IgD-negative memory B cell (primary cell): Measurements from ENCODE around the gene OR8D1. TPM values are rescaled to one million over a fixed set of nuclear protein-coding genes. Genes with fewer than 3 reads are reported as not detected.
"Not testable (repeated sequence)": the region's sequence is repeated elsewhere in the genome, so short reads cannot be mapped to it uniquely, and the experiment has no call there.

ENCODE experiments used
- H3K27ac Mint-ChIP-seq, 3 donors: one replicate each; pipeline ENCODE4 v1.8.0; 2020 to 2022; ENCODE audit warnings: mild to moderate bottlenecking in 3 of 3, mixed read lengths in 3 of 3, moderate library complexity in 1 of 3
- H3K27me3 Mint-ChIP-seq: one replicate; pipeline ENCODE4 v1.8.0; 2021; ENCODE audit warnings: mixed read lengths
- H3K36me3 Mint-ChIP-seq: one replicate; pipeline ENCODE4 v1.8.0; 2020; ENCODE audit warnings: mild to moderate bottlenecking, mixed read lengths
- H3K4me1 Mint-ChIP-seq, 3 donors: one replicate each; pipeline ENCODE4 v1.8.0; 2020 to 2022; ENCODE audit warnings: mixed read lengths in 3 of 3, mild to moderate bottlenecking in 1 of 3
- H3K4me3 Mint-ChIP-seq, 4 donors: one replicate each; pipeline ENCODE4 v1.8.0; 2020 to 2022; ENCODE audit warnings: mild to moderate bottlenecking in 4 of 4, mixed read lengths in 4 of 4, moderate library complexity in 3 of 4
- H3K9me3 Mint-ChIP-seq, 3 donors: one replicate each; pipeline ENCODE4 v1.8.0; 2020 to 2021; ENCODE audit warnings: mixed read lengths in 3 of 3, mild to moderate bottlenecking in 1 of 3
- polyA plus RNA-seq: library from polyadenylated mRNA; unstranded; fragments of 300-500 nt; fragmentation: Illumina TruSeq; gene quantifications from one replicate; pipeline ENCODE4 v1.2.3, GENCODE V29; 2021

The OR8D1 gene
- polyA plus RNA-seq, 1 donor from 2014 or later = not detected

DNA sequence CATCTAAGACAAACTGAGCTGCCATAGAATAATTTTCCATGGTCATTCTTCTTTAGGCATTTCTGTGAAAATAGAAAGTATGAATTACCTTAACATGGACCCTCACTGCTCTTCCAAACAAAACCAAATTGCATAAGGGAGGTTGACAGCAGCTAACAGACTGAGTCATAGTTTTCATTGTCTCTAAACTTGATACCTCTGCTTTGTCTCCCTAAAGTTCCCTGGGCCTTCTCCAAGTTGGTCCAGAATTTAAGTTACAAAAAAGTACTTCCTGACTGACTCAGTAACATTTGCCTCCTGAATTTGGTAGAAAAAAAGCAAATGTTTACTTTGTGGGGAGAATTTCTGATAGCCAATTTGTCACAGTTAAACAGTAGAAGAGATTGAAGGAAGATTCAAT, 3.0 kb downstream of the OR8D1 start:
- Mint-ChIP-seq H3K27ac (no peak overlapping the region), H3K4me3 (no peak overlapping the region), H3K9me3 (peaks cover 0 to 4% (median 0%) of the 10 kb centered on the region in 3 donors), H3K4me1 (no peaks in the 10 kb centered on the region), H3K27me3 (peaks cover 4% of the 10 kb centered on the region), H3K36me3 (no peaks in the 10 kb centered on the region)

GRCh38 chr11:124307093-124307492, 6.7 kb downstream of the OR8D1 start:
- H3K27ac Mint-ChIP-seq = no peak overlapping the region
- no peak overlapping the region for H3K4me3 Mint-ChIP-seq
- H3K4me1 Mint-ChIP-seq = no peaks in the 10 kb centered on the region
- H3K36me3 Mint-ChIP-seq = no peaks in the 10 kb centered on the region
- H3K9me3 Mint-ChIP-seq = peaks cover 0 to 4% (median 0%) of the 10 kb centered on the region in 3 donors
- H3K27me3 Mint-ChIP-seq = peaks cover 4% of the 10 kb centered on the region

GRCh38 chr11:124302347-124303125, 11.2 kb downstream of the OR8D1 start:
- Mint-ChIP-seq H3K9me3 (peaks cover 0 to 5% (median 0%) of the 10 kb centered on the region in 3 donors), H3K4me3 (no peak overlapping the region), H3K27me3 (peaks cover 4% of the 10 kb centered on the region), H3K36me3 (no peaks in the 10 kb centered on the region), H3K27ac (no peak overlapping the region), H3K4me1 (no peaks in the 10 kb centered on the region)

DNA sequence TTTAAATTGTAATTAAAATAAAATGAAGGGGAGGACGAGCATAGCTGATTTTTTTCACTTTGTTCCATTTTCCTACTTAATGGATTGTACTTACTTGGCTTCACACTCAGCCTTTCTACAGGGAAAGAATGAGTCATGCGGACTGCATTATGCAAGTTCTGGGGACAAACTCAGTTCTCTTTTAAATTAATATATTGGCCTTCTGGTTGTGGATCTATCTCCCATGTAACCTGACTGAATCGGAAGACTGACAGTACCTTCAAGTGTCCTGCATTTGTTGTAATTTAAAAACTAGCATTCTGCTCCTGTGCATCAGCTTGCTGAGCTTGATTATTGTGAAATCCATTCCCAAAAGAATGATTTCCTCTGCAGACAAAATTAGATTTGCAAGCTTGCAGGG, 12.2 kb downstream of the OR8D1 start:
- Mint-ChIP-seq H3K36me3 (no peaks in the 10 kb centered on the region), H3K27me3 (no peaks in the 10 kb centered on the region), H3K4me3 (no peak overlapping the region), H3K9me3 (peaks cover 0 to 5% (median 0%) of the 10 kb centered on the region in 3 donors), H3K27ac (no peak overlapping the region), H3K4me1 (no peaks in the 10 kb centered on the region)

DNA sequence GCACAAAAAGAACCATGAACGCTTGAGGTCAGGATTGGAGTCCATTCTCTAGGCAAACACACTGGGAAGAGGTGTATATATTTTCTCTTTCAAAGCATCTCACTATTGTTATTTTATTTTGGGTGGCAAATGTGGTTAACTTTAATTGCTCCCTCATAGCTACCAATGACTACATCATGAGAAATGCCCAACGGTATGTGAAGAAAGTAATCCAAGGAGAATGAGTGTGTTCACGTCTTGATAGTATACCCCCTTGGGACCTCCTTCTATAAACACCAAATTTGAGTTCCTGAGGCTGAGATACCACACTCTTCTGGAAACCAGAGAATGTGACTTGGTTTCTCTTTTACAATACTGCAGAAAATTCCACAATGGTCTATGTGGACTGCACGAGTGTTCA, 15.8 kb downstream of the OR8D1 start:
- H3K36me3 Mint-ChIP-seq = no peaks in the 10 kb centered on the region
- H3K4me1 Mint-ChIP-seq = no peaks in the 10 kb centered on the region
- no peak overlapping the region for H3K4me3 Mint-ChIP-seq
- no peak overlapping the region for H3K27ac Mint-ChIP-seq
- peaks cover 0 to 5% (median 0%) of the 10 kb centered on the region in 3 donors for H3K9me3 Mint-ChIP-seq
- no peaks in the 10 kb centered on the region for H3K27me3 Mint-ChIP-seq

DNA sequence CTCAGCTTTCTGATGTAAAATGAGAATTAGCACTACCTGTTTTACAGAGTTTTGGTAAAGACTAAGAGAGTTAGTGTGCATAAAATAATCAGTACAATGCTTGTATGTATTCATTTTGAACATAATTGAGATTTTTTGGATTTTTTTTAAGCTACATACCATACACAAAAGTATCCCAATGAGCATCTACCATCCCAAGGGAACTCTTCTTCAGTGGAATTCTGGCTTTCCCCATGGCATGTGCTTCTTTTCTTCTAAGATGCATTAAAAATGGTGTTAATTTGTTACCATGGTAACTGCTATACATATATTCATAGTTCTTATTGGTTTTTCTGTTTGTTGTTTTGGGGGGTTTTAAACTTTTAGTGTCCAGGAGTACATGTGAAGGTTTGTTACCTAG, 17.7 kb downstream of the OR8D1 start:
- no peak overlapping the region for H3K27ac Mint-ChIP-seq
- H3K27me3 Mint-ChIP-seq = no peaks in the 10 kb centered on the region
- H3K36me3 Mint-ChIP-seq = no peaks in the 10 kb centered on the region
- H3K4me1 Mint-ChIP-seq = no peaks in the 10 kb centered on the region
- peaks cover 0 to 11% (median 1%) of the 10 kb centered on the region in 3 donors for H3K9me3 Mint-ChIP-seq
- no peak overlapping the region for H3K4me3 Mint-ChIP-seq

GRCh38 chr11:124294687-124295086, 19.1 kb downstream of the OR8D1 start:
- peaks cover 0 to 10% (median 9%) of the 10 kb centered on the region in 3 donors for H3K9me3 Mint-ChIP-seq
- H3K4me1 Mint-ChIP-seq = no peaks in the 10 kb centered on the region
- H3K27ac Mint-ChIP-seq = no peak overlapping the region
- no peaks in the 10 kb centered on the region for H3K27me3 Mint-ChIP-seq
- no peak overlapping the region for H3K4me3 Mint-ChIP-seq
- peaks cover 1% of the 10 kb centered on the region for H3K36me3 Mint-ChIP-seq

DNA sequence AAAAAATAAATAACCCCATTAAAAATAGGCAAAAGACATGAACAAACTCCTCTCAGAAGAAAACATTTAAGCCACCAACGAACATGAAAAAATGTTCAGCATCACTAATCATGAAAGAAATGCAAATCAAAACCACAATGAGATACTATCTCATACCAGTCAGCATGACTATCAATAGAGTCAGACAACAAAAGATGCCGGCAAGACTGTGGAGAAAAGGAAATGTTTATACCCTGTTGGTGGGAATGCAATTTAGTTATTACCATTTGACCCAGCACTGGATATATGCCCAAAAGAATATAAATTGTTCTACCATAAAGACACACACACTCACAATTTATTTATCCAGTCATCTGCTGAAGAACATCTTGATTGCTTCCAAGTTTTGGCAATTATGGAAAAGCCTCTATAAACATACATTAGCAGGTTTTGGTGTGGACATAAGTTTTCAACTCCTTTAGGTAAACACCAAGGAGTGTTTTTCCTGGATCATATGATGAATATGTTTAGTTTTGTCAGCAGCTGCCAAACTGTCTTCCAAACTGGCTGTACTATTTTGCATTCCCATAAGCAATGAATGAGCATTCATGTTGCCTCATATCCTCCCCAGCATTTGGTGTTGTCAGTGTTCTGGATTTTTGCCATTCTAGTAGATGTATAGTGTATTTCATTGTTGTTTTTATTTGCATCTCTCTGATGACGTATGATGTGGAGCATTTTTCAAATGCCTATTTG, 28.0 kb downstream of the OR8D1 start:
- peaks cover 7 to 19% (median 13%) of the 10 kb centered on the region in 3 donors for H3K9me3 Mint-ChIP-seq

DNA sequence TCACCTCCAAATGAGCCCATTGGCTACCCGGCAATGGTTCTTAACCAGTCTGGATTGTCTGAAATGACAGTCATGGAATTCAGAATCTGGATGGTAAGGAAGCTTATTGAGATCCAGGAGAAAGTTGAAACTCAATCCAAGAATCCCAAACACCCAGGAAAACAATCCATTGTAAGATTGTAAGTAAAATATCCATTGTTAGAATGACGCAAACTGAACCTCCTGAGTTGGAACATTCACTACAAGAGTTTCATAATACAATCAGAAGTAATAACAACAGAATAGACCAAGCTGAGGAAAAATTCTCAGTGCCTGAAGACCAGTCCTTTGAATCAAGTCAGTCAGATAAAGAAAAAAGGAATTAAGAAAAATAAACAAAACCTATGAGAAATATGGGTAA, 35.5 kb downstream of the OR8D1 start:
- Mint-ChIP-seq H3K27me3 (no peaks in the 10 kb centered on the region), H3K9me3 (peaks cover 3 to 6% (median 6%) of the 10 kb centered on the region in 3 donors), H3K36me3 (no peaks in the 10 kb centered on the region), H3K4me1 (no peaks in the 10 kb centered on the region), H3K4me3 (no peak overlapping the region), H3K27ac (no peak overlapping the region)

More for the DNA sequence above, 28.0 kb downstream of the OR8D1 start:
- H3K4me1 Mint-ChIP-seq = peaks cover 6 to 17% (median 10%) of the 10 kb centered on the region in 3 donors
- H3K27me3 Mint-ChIP-seq = no peaks in the 10 kb centered on the region
- H3K36me3 Mint-ChIP-seq = peaks cover 2% of the 10 kb centered on the region
- H3K27ac Mint-ChIP-seq = no peak overlapping the region
- H3K4me3 Mint-ChIP-seq = peak overlapping the region in 2 of 4 donors; percentile 9 to 18

DNA sequence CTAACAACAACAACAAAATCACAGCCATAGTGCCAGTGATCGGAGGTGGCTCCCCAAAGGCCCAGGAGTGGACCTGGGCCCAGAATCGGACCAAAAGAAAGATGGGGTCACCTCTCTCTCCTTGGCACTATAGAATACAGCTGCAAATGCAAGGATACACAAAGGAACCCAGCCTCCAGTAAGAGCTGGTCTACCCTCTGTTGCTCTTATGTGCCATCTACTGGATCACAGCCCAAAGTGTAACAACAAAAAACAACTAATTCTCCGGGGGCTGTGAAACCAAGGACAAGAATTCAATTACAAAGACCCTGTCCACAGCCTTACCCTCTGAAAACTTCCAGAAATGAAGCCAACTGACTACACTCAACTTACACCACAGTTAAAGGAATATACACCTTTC, 35.9 kb downstream of the OR8D1 start:
- H3K4me3 Mint-ChIP-seq = no peak overlapping the region
- H3K4me1 Mint-ChIP-seq = no peaks in the 10 kb centered on the region
- no peaks in the 10 kb centered on the region for H3K27me3 Mint-ChIP-seq
- peaks cover 3 to 6% (median 4%) of the 10 kb centered on the region in 3 donors for H3K9me3 Mint-ChIP-seq
- no peak overlapping the region for H3K27ac Mint-ChIP-seq
- no peaks in the 10 kb centered on the region for H3K36me3 Mint-ChIP-seq

- no peaks in the 10 kb centered on the region for H3K27me3 Mint-ChIP-seq
- peaks cover 3 to 6% (median 4%) of the 10 kb centered on the region in 3 donors for H3K9me3 Mint-ChIP-seq
- no peaks in the 10 kb centered on the region for H3K4me1 Mint-ChIP-seq
- H3K36me3 Mint-ChIP-seq = no peaks in the 10 kb centered on the region
- no peak overlapping the region for H3K4me3 Mint-ChIP-seq
- H3K27ac Mint-ChIP-seq = no peak overlapping the region
These were observed 36.5 kb downstream of the OR8D1 start for GRCh38 chr11:124277207-124277606.

DNA sequence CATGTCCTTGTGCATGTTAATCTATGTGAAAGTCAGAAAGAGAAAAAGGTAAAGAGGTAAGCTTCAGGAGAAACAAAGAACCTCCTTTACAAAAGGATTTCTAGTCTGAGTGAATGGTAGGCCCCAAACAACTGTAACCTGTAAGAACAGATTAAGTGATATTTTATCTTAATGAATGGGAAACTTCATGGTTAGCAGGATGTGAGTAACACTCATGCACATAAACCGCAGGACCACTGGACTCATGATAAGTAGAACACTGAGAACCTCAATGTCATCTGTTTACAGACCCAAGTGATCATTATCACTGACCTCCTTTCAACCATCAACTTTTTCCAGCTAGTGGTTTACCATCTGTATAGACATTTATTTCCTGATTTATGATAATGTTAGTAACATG, 37.7 kb downstream of the OR8D1 start:
- H3K9me3 Mint-ChIP-seq = peaks cover 0 to 3% (median 2%) of the 10 kb centered on the region in 3 donors
- no peak overlapping the region for H3K4me3 Mint-ChIP-seq
- H3K27ac Mint-ChIP-seq = no peak overlapping the region
- no peaks in the 10 kb centered on the region for H3K36me3 Mint-ChIP-seq
- no peaks in the 10 kb centered on the region for H3K27me3 Mint-ChIP-seq
- no peaks in the 10 kb centered on the region for H3K4me1 Mint-ChIP-seq

DNA sequence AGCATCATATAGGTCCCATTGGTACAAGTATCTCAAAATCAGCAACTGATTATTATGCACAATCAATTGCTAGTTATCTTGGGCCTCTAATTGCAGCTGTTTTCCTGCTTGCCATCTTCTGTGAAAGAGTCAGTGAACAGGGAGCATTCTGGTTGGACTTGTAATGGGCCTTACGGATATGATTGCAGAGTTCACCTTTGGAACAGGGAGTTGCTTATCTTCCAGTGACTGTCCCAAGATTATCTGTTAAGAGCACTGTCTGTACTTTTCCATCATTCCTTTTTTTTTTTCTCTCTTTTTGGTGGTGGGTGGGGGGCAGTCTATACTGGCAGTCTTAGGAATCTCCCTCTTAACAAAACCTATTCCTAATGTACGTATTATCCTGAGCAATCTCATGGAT, 39.7 kb downstream of the OR8D1 start:
- H3K9me3 Mint-ChIP-seq = no peaks in the 10 kb centered on the region

GRCh38 chr11:124270886-124271285, 42.9 kb downstream of the OR8D1 start:
- H3K27ac Mint-ChIP-seq, H3K4me3 Mint-ChIP-seq, H3K4me1 Mint-ChIP-seq, H3K27me3 Mint-ChIP-seq, H3K9me3 Mint-ChIP-seq, H3K36me3 Mint-ChIP-seq: not testable (repeated sequence)

More for the DNA sequence above, 39.7 kb downstream of the OR8D1 start:
- Mint-ChIP-seq H3K36me3 (no peaks in the 10 kb centered on the region), H3K4me1 (no peaks in the 10 kb centered on the region), H3K27me3 (no peaks in the 10 kb centered on the region), H3K4me3 (no peak overlapping the region), H3K27ac (no peak overlapping the region)

DNA sequence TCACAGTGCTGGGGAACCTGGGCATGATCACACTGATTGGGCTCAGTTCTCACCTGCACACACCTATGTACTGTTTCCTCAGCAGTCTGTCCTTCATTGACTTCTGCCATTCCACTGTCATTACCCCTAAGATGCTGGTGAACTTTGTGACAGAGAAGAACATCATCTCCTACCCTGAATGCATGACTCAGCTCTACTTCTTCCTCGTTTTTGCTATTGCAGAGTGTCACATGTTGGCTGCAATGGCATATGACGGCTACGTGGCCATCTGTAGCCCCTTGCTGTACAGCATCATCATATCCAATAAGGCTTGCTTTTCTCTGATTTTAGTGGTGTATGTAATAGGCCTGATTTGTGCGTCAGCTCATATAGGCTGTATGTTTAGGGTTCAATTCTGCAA, 48.7 kb downstream of the OR8D1 start:
- not testable (repeated sequence) for H3K4me1 Mint-ChIP-seq, H3K9me3 Mint-ChIP-seq, H3K27me3 Mint-ChIP-seq, H3K36me3 Mint-ChIP-seq, H3K4me3 Mint-ChIP-seq
- peak overlapping the region in 1 of 3 donors; percentile 7 for H3K27ac Mint-ChIP-seq

GRCh38 chr11:124256076-124256475, 57.7 kb downstream of the OR8D1 start, which contains the start of gene OR8G5:
TSS of gene OR8G5 (plus strand) at chr11:124256376. CDS start at chr11:124264932, 8,556 bp downstream.
- H3K4me1 Mint-ChIP-seq = no peaks in the 10 kb centered on the region
- no peak within 1 kb of the TSS for H3K27ac Mint-ChIP-seq
- H3K36me3 Mint-ChIP-seq = no peaks in the 10 kb centered on the region
- H3K27me3 Mint-ChIP-seq = peaks cover 3% of the 10 kb centered on the region
- no peaks in the 10 kb centered on the region for H3K9me3 Mint-ChIP-seq
- no peak within 1 kb of the TSS for H3K4me3 Mint-ChIP-seq
